OCI-LY7 (cell line): ENCODE data around the gene INS.

Experiments
- CTCF ChIP-seq: fragments of 200-600 bp; sonication (generic); conservative IDR thresholded peaks from 2 replicates; pipeline ENCODE4 v1.5.1; 2014; ENCODE audit warnings: mild to moderate bottlenecking, antibody characterized with exemption, low read length, moderate library complexity, mixed read lengths
- EZH2phosphoT487 ChIP-seq: fragments of 200-600 bp; sonication (generic); IDR thresholded peaks from 2 replicates; pipeline ENCODE4 v1.6.1; 2018; ENCODE audit warnings: low read depth, borderline replicate concordance, mild to moderate bottlenecking, mixed run types, antibody characterized with exemption, low read length, moderate library complexity, mixed read lengths

GRCh38 chr11:2122222-2122906 lies 38.6 kb downstream of the INS start:
- TF ChIP-seq CTCF (no peak), EZH2phosphoT487 (no peak)
